HepG2 (cell line): ENCODE data around the gene ZNF217. TPM values are rescaled to one million over a fixed set of nuclear protein-coding genes. Genes with fewer than 3 reads are reported as not detected.

ENCODE experiments used
- DMAP1 ChIP-seq: IDR thresholded peaks from 2 replicates; pipeline ENCODE4 v1.6.1; 2016
- E2F5 ChIP-seq: sonication (generic); formaldehyde crosslinking; conservative IDR thresholded peaks from 2 replicates; pipeline ENCODE4 v1.4.0; 2020; ENCODE audit warnings: missing genetic modification reagents
- FOXC1 ChIP-seq: sonication (generic); formaldehyde crosslinking; IDR thresholded peaks from 2 replicates; pipeline ENCODE4 v1.8.0; 2022; ENCODE audit warnings: mild to moderate bottlenecking, missing genetic modification reagents, borderline replicate concordance
- FOXO1 ChIP-seq: sonication (generic); formaldehyde crosslinking; IDR thresholded peaks from 2 replicates; pipeline ENCODE4 v1.4.0; 2020; ENCODE audit warnings: missing genetic modification reagents
- GZF1 ChIP-seq: sonication (generic); formaldehyde crosslinking; IDR thresholded peaks from 2 replicates; pipeline ENCODE4 v1.5.1; 2020; ENCODE audit warnings: mild to moderate bottlenecking, missing genetic modification reagents
- HOMEZ ChIP-seq: IDR thresholded peaks from 2 replicates; pipeline ENCODE4 v1.6.1; 2016; ENCODE audit warnings: low read depth
- KDM4B ChIP-seq: sonication (generic); formaldehyde crosslinking; IDR thresholded peaks from 2 replicates; pipeline ENCODE4 v1.4.0; 2020; ENCODE audit warnings: missing genetic modification reagents
- KMT2A ChIP-seq: sonication (generic); formaldehyde crosslinking; IDR thresholded peaks from 2 replicates; pipeline ENCODE4 v1.4.0; 2020; ENCODE audit warnings: missing genetic modification reagents
- NR2F1 ChIP-seq, 2 experiments: fragments of 450-650 bp in 1 of 2; formaldehyde crosslinking in 1 of 2; IDR thresholded peaks; 2 replicates each; pipeline versions ENCODE4 v1.5.0 to v1.6.1; 2016 to 2020; ENCODE audit warnings: mild to moderate bottlenecking in 1 of 2, missing compliant biosample characterization in 1 of 2, missing genetic modification reagents in 1 of 2, moderate library complexity in 1 of 2
- PHF8 ChIP-seq: sonication (generic); formaldehyde crosslinking; IDR thresholded peaks from 2 replicates; pipeline ENCODE4 v1.5.0; 2020; ENCODE audit warnings: missing genetic modification reagents
- SMYD3 ChIP-seq: sonication (generic); formaldehyde crosslinking; IDR thresholded peaks from 2 replicates; pipeline ENCODE4 v1.8.1; 2023; ENCODE audit warnings: mild to moderate bottlenecking, missing genetic modification reagents
- TBX3 ChIP-seq: fragments of 450-650 bp; IDR thresholded peaks from 2 replicates; pipeline ENCODE4 v1.6.1; 2017; ENCODE audit warnings: antibody characterized with exemption, mild to moderate bottlenecking, inconsistent platforms, borderline replicate concordance
- TCF7 ChIP-seq: sonication (generic); IDR thresholded peaks from 2 replicates; pipeline ENCODE4 v1.6.1; 2016; ENCODE audit warnings: antibody characterized with exemption, low read depth
- ZBTB3 ChIP-seq: sonication (generic); formaldehyde crosslinking; IDR thresholded peaks from 2 replicates; pipeline ENCODE4 v1.4.0; 2020; ENCODE audit warnings: low read depth, mild to moderate bottlenecking, moderate library complexity, missing genetic modification reagents, borderline replicate concordance
- ZKSCAN1 ChIP-seq: fragments of 150-350 bp; IDR thresholded peaks from 2 replicates; pipeline ENCODE4 v1.6.1; 2014; ENCODE audit warnings: low read length
- ZNF121 ChIP-seq: sonication (generic); formaldehyde crosslinking; IDR thresholded peaks from 2 replicates; pipeline ENCODE4 v1.5.0; 2020; ENCODE audit warnings: mild to moderate bottlenecking, missing genetic modification reagents
- ZNF124 ChIP-seq: sonication (generic); formaldehyde crosslinking; IDR thresholded peaks from 2 replicates; pipeline ENCODE4 v1.4.0; 2020; ENCODE audit warnings: missing genetic modification reagents
- ZNF34 ChIP-seq: sonication (generic); formaldehyde crosslinking; IDR thresholded peaks from 2 replicates; pipeline ENCODE4 v1.4.0; 2020; ENCODE audit warnings: mild to moderate bottlenecking, missing genetic modification reagents, borderline replicate concordance
- ZNF556 ChIP-seq: sonication (generic); formaldehyde crosslinking; IDR thresholded peaks from 2 replicates; pipeline ENCODE4 v1.4.0; 2020; ENCODE audit warnings: mild to moderate bottlenecking, missing genetic modification reagents, borderline replicate concordance
- ZNF639 ChIP-seq: conservative IDR thresholded peaks from 2 replicates; pipeline ENCODE4 v1.6.1; 2018; ENCODE audit warnings: missing genetic modification reagents
- ZNF878 ChIP-seq: sonication (generic); formaldehyde crosslinking; IDR thresholded peaks from 2 replicates; pipeline ENCODE4 v1.8.1; 2023; ENCODE audit warnings: mild to moderate bottlenecking, missing genetic modification reagents, moderate library complexity
- ZSCAN21 ChIP-seq: sonication (generic); formaldehyde crosslinking; IDR thresholded peaks from 2 replicates; pipeline ENCODE4 v1.8.0; 2022; ENCODE audit warnings: mild to moderate bottlenecking, missing genetic modification reagents, moderate library complexity, borderline replicate concordance
- polyA plus RNA-seq, 8 experiments: library from polyadenylated mRNA; depleted of rRNA in 3 of 8; stranded (reverse) in 7 of 8; unstranded in 1 of 8; fragments of >200 nt; fragmentation: Illumina TruSeq in 4 of 8; extraction: Trizol in 4 of 8; gene quantifications; 2 replicates each; pipeline versions ENCODE4 v1.2.1 to v1.2.3, GENCODE V29; 2011 to 2016; ENCODE audit warnings: low read depth in 4 of 8, missing spikeins in 1 of 8, mixed read lengths in 1 of 8; ENCODE audit not compliant: insufficient read depth in 1 of 8
- total RNA-seq, 5 experiments: library from RNA; depleted of rRNA; stranded (reverse); fragments of >200 nt; fragmentation: Illumina TruSeq; extraction: Trizol; gene quantifications; 2 replicates each; pipeline ENCODE4 v1.2.3, GENCODE V29; 2016; ENCODE audit warnings: low read depth in 1 of 5
- TF ChIP-seq, protein P1 (sequence below): sonication (generic); formaldehyde crosslinking; IDR thresholded peaks from 2 replicates; pipeline ENCODE4 v1.5.0; 2020; ENCODE audit warnings: mild to moderate bottlenecking, missing genetic modification reagents, moderate library complexity
- TF ChIP-seq, protein P2 (sequence below): IDR thresholded peaks from 2 replicates; pipeline ENCODE4 v1.6.1; 2016; ENCODE audit warnings: mild to moderate bottlenecking, missing biosample characterization, missing genetic modification reagents

ZNF217 gene
- total and polyA plus RNA-seq, 2 of the 13 experiments (the other 11 are each of a cell fraction or from before 2014, with no cell fraction given): 22.3 to 29.8 TPM

DNA sequence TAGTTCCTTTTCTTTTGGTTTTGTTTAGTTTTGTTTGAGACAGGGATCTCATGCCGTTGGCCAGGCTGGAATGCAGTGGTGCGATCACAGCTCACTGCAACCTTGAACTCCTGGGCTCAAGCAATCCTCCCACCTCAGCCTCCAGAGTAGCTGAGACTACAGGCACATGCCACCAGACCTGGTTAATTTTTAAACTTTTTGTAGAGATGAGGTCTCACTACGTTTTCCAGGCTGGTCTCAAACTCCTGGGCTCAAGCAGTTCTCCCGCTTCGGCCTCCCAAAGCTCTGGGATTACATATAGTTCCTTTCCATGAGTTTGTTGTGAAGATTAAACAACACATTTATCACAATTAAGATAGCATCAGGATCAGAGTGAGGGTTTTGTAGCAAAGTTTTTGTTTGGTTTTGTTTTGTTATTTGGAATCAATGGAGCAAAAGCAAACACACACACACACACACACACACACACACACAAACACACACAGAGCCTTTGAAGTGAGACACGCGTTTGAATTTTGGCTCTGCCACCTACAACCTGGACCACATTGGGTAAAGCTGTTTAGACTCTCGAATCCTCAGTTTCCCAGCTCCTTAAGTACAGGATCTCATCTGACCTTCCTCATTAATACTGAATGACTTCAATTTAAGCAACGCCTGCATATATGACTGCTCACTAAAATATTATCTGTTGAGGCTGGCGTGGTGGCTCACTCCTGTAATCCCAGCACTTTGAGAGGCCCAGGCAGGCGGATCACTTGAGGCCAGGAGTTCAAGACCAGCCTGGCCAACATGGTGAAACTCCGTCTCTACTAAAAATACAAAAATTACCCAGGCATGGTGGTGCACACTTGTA, 41.7 kb downstream of the ZNF217 start (continued):
- TF ChIP-seq ZNF556 (peak; percentile 57; the same call in 1 of the 2 replicates), ZNF121 (CRISPR knock-in tag) (peak; percentile 96), HOMEZ (peak; percentile 93), ZNF34 (CRISPR knock-in tag) (0 out of 2 replicates have a peak, but pooled peaks have one; percentile 60), KMT2A (CRISPR knock-in tag) (peak; percentile 69), ZNF124 (CRISPR knock-in tag) (peak; percentile 84; the same call in 1 of the 2 replicates), FOXC1 (CRISPR knock-in tag) (peak; percentile 87; the same call in 1 of the 2 replicates), PHF8 (CRISPR knock-in tag) (peak; percentile 45), DMAP1 (CRISPR knock-in tag) (peak; percentile 85), ZNF639 (CRISPR knock-in tag) (peak; percentile 68), E2F5 (CRISPR knock-in tag) (0 out of 2 replicates have a peak, but pooled peaks have one; percentile 29), ZNF878 (CRISPR knock-in tag) (peak; percentile 17; the same call in 1 of the 2 replicates), ZSCAN21 (CRISPR knock-in tag) (peak; percentile 39; the same call in 1 of the 2 replicates), NR2F1 (CRISPR knock-in tag; IDR thresholded peaks at IDR 0.05) (peak; percentile 60 to 61; a peak in 2 of 4 replicates), GZF1 (CRISPR knock-in tag) (peak; percentile 73; the same call in 1 of the 2 replicates), FOXO1 (peak; percentile 66; the same call in 1 of the 2 replicates), KDM4B (CRISPR knock-in tag) (peak; percentile 65; the same call in 1 of the 2 replicates), ZBTB3 (CRISPR knock-in tag) (peak; percentile 95), TCF7 (peak; percentile 95), ZKSCAN1 (peak; percentile 85), SMYD3 (CRISPR knock-in tag) (peak; percentile 87), TBX3 (peak; percentile 83; the same call in 1 of the 2 replicates)
- TF ChIP-seq, protein P1, sequence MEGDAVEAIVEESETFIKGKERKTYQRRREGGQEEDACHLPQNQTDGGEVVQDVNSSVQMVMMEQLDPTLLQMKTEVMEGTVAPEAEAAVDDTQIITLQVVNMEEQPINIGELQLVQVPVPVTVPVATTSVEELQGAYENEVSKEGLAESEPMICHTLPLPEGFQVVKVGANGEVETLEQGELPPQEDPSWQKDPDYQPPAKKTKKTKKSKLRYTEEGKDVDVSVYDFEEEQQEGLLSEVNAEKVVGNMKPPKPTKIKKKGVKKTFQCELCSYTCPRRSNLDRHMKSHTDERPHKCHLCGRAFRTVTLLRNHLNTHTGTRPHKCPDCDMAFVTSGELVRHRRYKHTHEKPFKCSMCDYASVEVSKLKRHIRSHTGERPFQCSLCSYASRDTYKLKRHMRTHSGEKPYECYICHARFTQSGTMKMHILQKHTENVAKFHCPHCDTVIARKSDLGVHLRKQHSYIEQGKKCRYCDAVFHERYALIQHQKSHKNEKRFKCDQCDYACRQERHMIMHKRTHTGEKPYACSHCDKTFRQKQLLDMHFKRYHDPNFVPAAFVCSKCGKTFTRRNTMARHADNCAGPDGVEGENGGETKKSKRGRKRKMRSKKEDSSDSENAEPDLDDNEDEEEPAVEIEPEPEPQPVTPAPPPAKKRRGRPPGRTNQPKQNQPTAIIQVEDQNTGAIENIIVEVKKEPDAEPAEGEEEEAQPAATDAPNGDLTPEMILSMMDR: 0 out of 2 replicates have a peak, but pooled peaks have one; percentile 7
- TF ChIP-seq, protein P2, sequence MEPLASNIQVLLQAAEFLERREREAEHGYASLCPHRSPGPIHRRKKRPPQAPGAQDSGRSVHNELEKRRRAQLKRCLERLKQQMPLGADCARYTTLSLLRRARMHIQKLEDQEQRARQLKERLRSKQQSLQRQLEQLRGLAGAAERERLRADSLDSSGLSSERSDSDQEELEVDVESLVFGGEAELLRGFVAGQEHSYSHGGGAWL: peak; percentile 72; the same call in 1 of the 2 replicates
